ENCODE measurements around the gene MUSK.

Gene MUSK

GRCh38 chr9:110668570-110669167, at the start of gene MUSK:
Gene MUSK, plus strand, starts transcription at chr9:110668791. Its CDS starts 114 bp downstream, at chr9:110668905.
- H3K4me3 ChIP-seq (ENCODE audit: low read depth in 1 of 2, low read length in 1 of 2): no peak within 1 kb of the TSS
- H3K27ac ChIP-seq: no peak within 1 kb of the TSS
- H3K27me3 ChIP-seq: no peaks in the 10 kb centered on the region

DNA sequence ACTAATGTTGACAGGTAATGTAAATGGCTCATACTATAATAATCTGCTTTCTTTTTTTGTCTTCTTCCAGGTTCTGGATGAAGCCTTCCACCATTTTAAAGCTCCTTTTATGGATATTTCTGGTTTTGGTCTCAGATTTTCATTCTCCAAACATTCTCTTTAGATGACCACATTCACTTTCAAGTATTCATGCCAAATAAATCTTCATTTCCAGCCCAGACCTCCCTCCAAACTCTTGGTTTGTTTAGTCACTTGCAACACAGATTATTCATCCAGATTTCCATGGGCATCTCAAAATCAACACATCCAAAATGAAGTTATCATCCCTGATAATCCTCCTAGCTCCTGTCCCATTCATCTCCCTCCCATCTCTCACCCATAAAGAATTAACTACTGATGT, 48.8 kb upstream of the MUSK start:
- H3K4me3 ChIP-seq (ENCODE audit: low read depth in 1 of 2, low read length in 1 of 2): no peak overlapping the region
- no peaks in the 10 kb centered on the region for H3K36me3 ChIP-seq
- H3K27ac ChIP-seq: no peak overlapping the region
- H3K27me3 ChIP-seq: peaks cover 3% of the 10 kb centered on the region
- no peaks in the 10 kb centered on the region for H3K4me1 ChIP-seq (ENCODE audit: control insufficient read depth in 1 of 2, insufficient read depth in 1 of 2, low read depth in 1 of 2, low read length in 1 of 2)
- H3K9me3 ChIP-seq: no peaks in the 10 kb centered on the region
- TF ChIP-seq CTCF (IDR thresholded peaks at IDR 0.05): no peak

More at GRCh38 chr9:110668570-110669167, at the start of gene MUSK:
- Histone ChIP-seq H3K4me1 (ENCODE audit: control insufficient read depth in 1 of 2, insufficient read depth in 1 of 2, low read depth in 1 of 2, low read length in 1 of 2) (no peaks in the 10 kb centered on the region), H3K9me3 (no peaks in the 10 kb centered on the region), H3K36me3 (no peaks in the 10 kb centered on the region)
- no peak for TF ChIP-seq CTCF (IDR thresholded peaks at IDR 0.05)

DNA sequence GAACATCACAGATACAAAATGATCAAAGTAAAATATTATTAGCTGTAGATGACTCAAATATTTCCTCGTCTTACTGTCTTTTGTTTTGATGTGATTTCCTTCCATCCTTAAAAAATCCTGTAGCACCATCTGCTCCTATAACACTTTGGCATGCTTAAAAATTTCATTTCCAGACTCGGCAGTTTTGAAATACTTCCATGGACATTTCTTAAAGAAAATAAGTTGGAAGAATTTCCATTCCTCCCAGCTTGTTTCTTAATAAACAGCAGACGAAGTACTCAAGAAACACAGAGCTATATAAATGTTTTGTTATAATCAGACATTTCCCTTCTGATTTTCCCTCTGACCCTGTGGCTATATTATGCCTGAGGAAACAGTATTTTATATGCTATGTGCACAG, 47.9 kb upstream of the MUSK start:
- H3K4me3 ChIP-seq (ENCODE audit: low read depth in 1 of 2, low read length in 1 of 2): no peak overlapping the region
- H3K27ac ChIP-seq: no peak overlapping the region
- H3K4me1 ChIP-seq (ENCODE audit: control insufficient read depth in 1 of 2, insufficient read depth in 1 of 2, low read depth in 1 of 2, low read length in 1 of 2): no peaks in the 10 kb centered on the region
- H3K27me3 ChIP-seq: peaks cover 3% of the 10 kb centered on the region
- H3K9me3 ChIP-seq: no peaks in the 10 kb centered on the region
- TF ChIP-seq CTCF (IDR thresholded peaks at IDR 0.05): no peak
- H3K36me3 ChIP-seq: no peaks in the 10 kb centered on the region

GRCh38 chr9:110622368-110622767, 46.2 kb upstream of the MUSK start:
- TF ChIP-seq CTCF (IDR thresholded peaks at IDR 0.05): no peak
- Histone ChIP-seq H3K36me3 (no peaks in the 10 kb centered on the region), H3K27ac (no peak overlapping the region), H3K4me1 (ENCODE audit: control insufficient read depth in 1 of 2, insufficient read depth in 1 of 2, low read depth in 1 of 2, low read length in 1 of 2) (no peaks in the 10 kb centered on the region), H3K27me3 (peaks cover 3% of the 10 kb centered on the region), H3K9me3 (no peaks in the 10 kb centered on the region), H3K4me3 (ENCODE audit: low read depth in 1 of 2, low read length in 1 of 2) (no peak overlapping the region)

- Histone ChIP-seq H3K4me1 (ENCODE audit: control insufficient read depth in 1 of 2, insufficient read depth in 1 of 2, low read depth in 1 of 2, low read length in 1 of 2) (no peaks in the 10 kb centered on the region), H3K4me3 (ENCODE audit: low read depth in 1 of 2, low read length in 1 of 2) (no peak overlapping the region), H3K27me3 (peaks cover 3% of the 10 kb centered on the region), H3K36me3 (no peaks in the 10 kb centered on the region), H3K9me3 (no peaks in the 10 kb centered on the region), H3K27ac (no peak overlapping the region)
- TF ChIP-seq CTCF (IDR thresholded peaks at IDR 0.05): peak; percentile 30
Measured at GRCh38 chr9:110623462-110624025, 45.0 kb upstream of the MUSK start.
